SK-N-SH (cell line): ENCODE results near the gene SLC17A9. TPM values are rescaled to one million over a fixed set of nuclear protein-coding genes. Genes with fewer than 3 reads are reported as not detected.

Experiments
- CTCF ChIA-PET: fragments of 300-600, 350-600 bp; formaldehyde crosslinking; extraction: SDS; loops from one replicate; lab custom pipeline; 2021; lab: Yijun Ruan, JAX
- POLR2A ChIA-PET: fragments of 350-600 bp; sonication (Branson Sonifier 250); formaldehyde crosslinking; extraction: SDS; loops from one replicate; lab custom pipeline; 2020; ENCODE audit warnings: antibody characterized with exemption, inconsistent platforms; lab: Yijun Ruan, JAX
- DNase-seq: peaks from one replicate; pipeline ENCODE4 v3.0.0; 2012
- H2AFZ ChIP-seq: fragments of 200-600 bp; sonication (generic); 2 replicates; pipeline ENCODE4 v1.8.1; 2016; ENCODE audit warnings: antibody characterized with exemption, mild to moderate bottlenecking, low read depth
- H3F3A ChIP-seq: fragments of 200-600 bp; sonication (generic); replicated peaks from 2 replicates; pipeline ENCODE3; 2016; ENCODE audit warnings: antibody characterized with exemption, mild to moderate bottlenecking; ENCODE audit not compliant: insufficient read depth
- H3K27ac ChIP-seq, 2 experiments: fragments of 200-500 bp in 1 of 2; fragments of 200-600 bp in 1 of 2; sonication (Bioruptor generic) in 1 of 2; sonication (generic), shearing (Covaris generic) in 1 of 2; 2 replicates each; pipeline versions ENCODE4 v1.5.1 to v1.6.1; 2014 to 2016; ENCODE audit warnings: low read depth in 2 of 2, inconsistent platforms in 1 of 2, low read length in 1 of 2, mild to moderate bottlenecking in 1 of 2, mixed read lengths in 1 of 2
- H3K27me3 ChIP-seq: fragments of 200-600 bp; sonication (generic), shearing (Covaris generic); 2 replicates; pipeline ENCODE4 v1.6.1; 2016; ENCODE audit warnings: mixed run types; ENCODE audit not compliant: insufficient read depth
- H3K36me3 ChIP-seq, 2 experiments: fragments of 200-500 bp in 1 of 2; fragments of 200-600 bp in 1 of 2; sonication (Bioruptor generic) in 1 of 2; sonication (generic) in 1 of 2; replicated peaks in 1 of 2; 2 replicates each; pipeline versions ENCODE3 to v1.5.1; 2014 to 2016; ENCODE audit warnings: low read length in 1 of 2, mild to moderate bottlenecking in 1 of 2; ENCODE audit not compliant: insufficient read depth in 2 of 2, control insufficient read depth in 1 of 2
- H3K4me1 ChIP-seq, 2 experiments: fragments of 200-500 bp in 1 of 2; fragments of 200-600 bp in 1 of 2; sonication (Bioruptor generic) in 1 of 2; sonication (generic), shearing (Covaris generic) in 1 of 2; 2 replicates each; pipeline versions ENCODE4 v1.5.1 to v1.6.1; 2014 to 2016; ENCODE audit warnings: low read depth in 1 of 2, low read length in 1 of 2, mixed run types in 1 of 2; ENCODE audit not compliant: insufficient read depth in 2 of 2, control insufficient read depth in 1 of 2
- H3K4me2 ChIP-seq: fragments of 200-600 bp; sonication (generic), shearing (Covaris generic); 2 replicates; pipeline ENCODE4 v1.6.1; 2017; ENCODE audit warnings: mixed run types
- H3K4me3 ChIP-seq, 2 experiments: fragments of 200-500 bp in 1 of 2; fragments of 200-600 bp in 1 of 2; sonication (Bioruptor generic) in 1 of 2; sonication (generic), shearing (Covaris generic) in 1 of 2; 2 replicates each; pipeline versions ENCODE4 v1.5.1 to v1.8.1; 2014 to 2016; ENCODE audit warnings: low read depth in 2 of 2, inconsistent platforms in 1 of 2, low read length in 1 of 2, mild to moderate bottlenecking in 1 of 2, mixed read lengths in 1 of 2, moderate library complexity in 1 of 2
- H3K79me2 ChIP-seq: fragments of 200-600 bp; sonication (generic); 2 replicates; pipeline ENCODE4 v1.8.1; 2017; ENCODE audit warnings: mild to moderate bottlenecking; ENCODE audit not compliant: insufficient read depth
- H3K9ac ChIP-seq: fragments of 200-600 bp; sonication (generic); 2 replicates; pipeline ENCODE4 v1.6.1; 2017; ENCODE audit warnings: mixed run types
- H3K9me2 ChIP-seq: fragments of 200-600 bp; sonication (generic); 2 replicates; pipeline ENCODE4 v1.6.1; 2017; ENCODE audit warnings: mixed run types
- H3K9me3 ChIP-seq: fragments of 200-600 bp; sonication (generic); 2 replicates; pipeline ENCODE4 v1.6.1; 2017; ENCODE audit warnings: mixed run types, mild to moderate bottlenecking, moderate library complexity
- H4K20me1 ChIP-seq: fragments of 200-600 bp; sonication (generic); 2 replicates; pipeline ENCODE4 v1.6.1; 2017; ENCODE audit warnings: mild to moderate bottlenecking, mixed run types; ENCODE audit not compliant: insufficient read depth
- FOSL2 ChIP-seq: IDR thresholded peaks from 2 replicates; pipeline ENCODE4 v1.4.0; 2012; ENCODE audit warnings: low read depth, mild to moderate bottlenecking, moderate library complexity, borderline replicate concordance
- FOXM1 ChIP-seq: IDR thresholded peaks from 2 replicates; pipeline ENCODE4 v1.4.0; 2012; ENCODE audit warnings: low read depth, mild to moderate bottlenecking
- GATA2 ChIP-seq: sonication (generic); formaldehyde crosslinking; IDR thresholded peaks from 2 replicates; pipeline ENCODE4 v1.5.0; 2020; ENCODE audit warnings: mild to moderate bottlenecking, missing genetic modification reagents
- MEF2A ChIP-seq: IDR thresholded peaks from 2 replicates; pipeline ENCODE4 v1.4.0; 2012; ENCODE audit warnings: low read depth, borderline replicate concordance
- WGBS: methylation state at CpG from one replicate; pipeline ENCODE4 v1.1.6; 2017; ENCODE audit warnings: low lambda C conversion rate; 5-methylcytosine and 5-hydroxymethylcytosine counted together
- polyA plus RNA-seq, 3 experiments: library from polyadenylated mRNA; depleted of rRNA; stranded (reverse); fragments of >200 nt; gene quantifications; 2 replicates each; pipeline ENCODE4 v1.2.3, GENCODE V29; 2012
- TF ChIP-seq, protein P1 (sequence below): fragments of 200-600 bp; sonication (generic); IDR thresholded peaks from 2 replicates; pipeline ENCODE4 v1.6.1; 2017; ENCODE audit warnings: antibody characterized with exemption, mild to moderate bottlenecking, moderate library complexity

The SLC17A9 gene
- polyA plus RNA-seq, 1 of the 3 experiments (the other 2 are of a cell fraction) = not detected

DNA sequence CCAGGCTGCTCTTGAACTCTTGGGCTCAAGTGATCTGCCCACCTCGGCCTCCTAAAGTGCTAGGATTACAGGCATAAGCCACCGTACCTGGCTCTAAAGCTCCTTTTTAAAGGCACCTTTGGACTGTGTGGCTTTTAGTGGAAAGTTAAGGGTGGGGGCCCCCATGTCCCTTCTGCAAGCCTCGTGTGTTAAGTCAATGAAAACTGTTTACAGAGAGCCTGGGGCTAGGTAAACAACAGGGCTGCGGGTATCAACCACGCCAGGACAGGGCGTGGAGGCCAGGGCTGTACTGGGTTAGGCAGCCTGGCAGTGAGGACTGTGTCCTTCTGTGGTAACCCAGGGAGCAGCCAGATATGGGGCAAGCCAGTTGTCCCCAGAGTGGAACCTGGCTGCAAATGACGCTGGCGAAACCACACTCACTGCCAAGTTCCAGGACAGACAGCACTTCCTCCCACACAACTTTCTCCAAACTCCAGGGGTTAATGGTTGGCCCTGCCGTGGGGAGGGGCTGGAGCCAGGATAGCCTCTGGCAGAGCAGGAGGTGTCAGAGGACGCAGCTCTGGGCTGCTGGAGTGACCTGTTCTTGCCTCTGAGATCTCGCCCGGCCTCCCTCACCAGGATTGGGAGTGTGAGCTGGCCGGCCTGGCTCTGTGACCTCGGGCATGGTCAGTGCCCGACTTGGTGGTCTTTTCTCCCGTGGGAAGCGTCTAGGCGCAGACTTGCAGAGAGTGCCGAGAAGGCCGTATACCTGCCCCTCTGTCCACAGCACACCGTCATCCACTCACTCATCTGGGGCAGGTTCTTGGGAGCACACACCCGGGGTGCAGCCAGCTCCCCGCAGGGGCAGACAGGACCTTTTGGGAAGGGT lies 3.2 kb downstream of the SLC17A9 start:
- Histone ChIP-seq H3K9me2 (no peaks in the 10 kb centered on the region), H3K4me3 (no peak overlapping the region), H3K4me1 (no peaks in the 10 kb centered on the region; a peak in 1 of 4 replicates), H3K9ac (no peak overlapping the region), H4K20me1 (no peaks in the 10 kb centered on the region), H3K79me2 (no peaks in the 10 kb centered on the region), H3F3A (no peaks in the 10 kb centered on the region), H3K27ac (no peak overlapping the region), H3K27me3 (no peaks in the 10 kb centered on the region), H2AFZ (no peak overlapping the region), H3K4me2 (no peak overlapping the region), H3K9me3 (no peaks in the 10 kb centered on the region), H3K36me3 (no peaks in the 10 kb centered on the region)
- TF ChIP-seq, protein P1, sequence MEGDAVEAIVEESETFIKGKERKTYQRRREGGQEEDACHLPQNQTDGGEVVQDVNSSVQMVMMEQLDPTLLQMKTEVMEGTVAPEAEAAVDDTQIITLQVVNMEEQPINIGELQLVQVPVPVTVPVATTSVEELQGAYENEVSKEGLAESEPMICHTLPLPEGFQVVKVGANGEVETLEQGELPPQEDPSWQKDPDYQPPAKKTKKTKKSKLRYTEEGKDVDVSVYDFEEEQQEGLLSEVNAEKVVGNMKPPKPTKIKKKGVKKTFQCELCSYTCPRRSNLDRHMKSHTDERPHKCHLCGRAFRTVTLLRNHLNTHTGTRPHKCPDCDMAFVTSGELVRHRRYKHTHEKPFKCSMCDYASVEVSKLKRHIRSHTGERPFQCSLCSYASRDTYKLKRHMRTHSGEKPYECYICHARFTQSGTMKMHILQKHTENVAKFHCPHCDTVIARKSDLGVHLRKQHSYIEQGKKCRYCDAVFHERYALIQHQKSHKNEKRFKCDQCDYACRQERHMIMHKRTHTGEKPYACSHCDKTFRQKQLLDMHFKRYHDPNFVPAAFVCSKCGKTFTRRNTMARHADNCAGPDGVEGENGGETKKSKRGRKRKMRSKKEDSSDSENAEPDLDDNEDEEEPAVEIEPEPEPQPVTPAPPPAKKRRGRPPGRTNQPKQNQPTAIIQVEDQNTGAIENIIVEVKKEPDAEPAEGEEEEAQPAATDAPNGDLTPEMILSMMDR = no peak
- 62% methylated on average over 18 of the region's 23 CpGs for WGBS
- DNase-seq = no peak
- ChIA-PET CTCF (interaction anchor here (0.5 to 0.9 kb wide), 2 partner anchors 17 to 422 kb away, joined by 3 read pairs; no protein-coding TSS in a partner anchor), POLR2A (no interaction called here)

DNA sequence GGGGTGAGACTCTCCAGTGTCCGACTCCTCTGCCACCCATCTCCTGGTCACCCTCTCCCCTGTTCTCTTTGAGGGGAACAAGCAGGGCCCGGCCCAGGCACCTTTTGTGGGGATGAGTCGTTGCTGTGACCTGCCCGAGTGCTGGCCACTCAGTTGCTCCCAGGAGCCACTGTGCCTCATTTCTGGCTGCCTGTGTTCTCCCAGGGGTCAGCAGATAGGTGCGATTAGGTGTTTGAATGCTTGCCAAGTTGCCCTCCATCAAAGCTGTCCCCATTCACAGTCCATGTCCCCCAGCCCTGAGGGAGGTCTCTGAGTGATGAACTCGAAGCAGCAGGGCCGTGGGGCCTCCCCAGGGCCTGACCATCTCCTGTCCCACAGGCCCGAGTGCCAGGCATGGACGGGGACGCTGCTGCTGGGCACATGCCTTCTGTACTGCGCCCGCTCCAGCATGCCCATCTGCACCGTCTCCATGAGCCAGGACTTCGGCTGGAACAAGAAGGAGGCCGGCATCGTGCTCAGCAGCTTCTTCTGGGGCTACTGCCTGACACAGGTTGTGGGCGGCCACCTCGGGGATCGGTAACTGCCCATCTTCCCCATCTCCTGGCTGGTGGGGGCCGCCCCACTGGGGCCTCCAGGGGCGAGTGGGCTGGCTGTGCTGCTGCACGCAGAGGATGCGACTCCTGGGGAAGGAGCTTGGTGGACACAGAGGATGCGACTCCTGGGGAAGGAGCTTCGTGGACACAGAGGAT lies 4.1 kb downstream of the SLC17A9 start:
- CTCF ChIA-PET = interaction anchor here (0.9 to 1.7 kb wide), 5 partner anchors 9 to 53 kb away, joined by 3 to 8 read pairs (median 3); no protein-coding TSS in a partner anchor
- Histone ChIP-seq H2AFZ (no peak overlapping the region), H3K27ac (no peak overlapping the region), H3K27me3 (no peaks in the 10 kb centered on the region), H3K4me2 (no peak overlapping the region), H4K20me1 (no peaks in the 10 kb centered on the region), H3K4me1 (no peaks in the 10 kb centered on the region; a peak in 1 of 4 replicates), H3K4me3 (no peak overlapping the region), H3F3A (no peaks in the 10 kb centered on the region), H3K9me3 (no peaks in the 10 kb centered on the region), H3K9me2 (no peaks in the 10 kb centered on the region), H3K9ac (no peak overlapping the region), H3K36me3 (no peaks in the 10 kb centered on the region), H3K79me2 (no peaks in the 10 kb centered on the region)
- DNase-seq = peak; percentile 21
- POLR2A ChIA-PET = no interaction called here
- WGBS = 67% methylated on average over 18 of the region's 25 CpGs
- TF ChIP-seq FOXM1 (no peak), FOSL2 (no peak), MEF2A (no peak), GATA2 (no peak)
